GM19193 (cell line): ENCODE data around the gene FOXJ3.

Source experiments
- POLR2A ChIP-seq: IDR thresholded peaks from 4 replicates; pipeline ENCODE4 v1.6.1; 2011; ENCODE audit not compliant: insufficient read depth, insufficient read length; ENCODE audit errors: extremely low read depth

FOXJ3 gene

DNA sequence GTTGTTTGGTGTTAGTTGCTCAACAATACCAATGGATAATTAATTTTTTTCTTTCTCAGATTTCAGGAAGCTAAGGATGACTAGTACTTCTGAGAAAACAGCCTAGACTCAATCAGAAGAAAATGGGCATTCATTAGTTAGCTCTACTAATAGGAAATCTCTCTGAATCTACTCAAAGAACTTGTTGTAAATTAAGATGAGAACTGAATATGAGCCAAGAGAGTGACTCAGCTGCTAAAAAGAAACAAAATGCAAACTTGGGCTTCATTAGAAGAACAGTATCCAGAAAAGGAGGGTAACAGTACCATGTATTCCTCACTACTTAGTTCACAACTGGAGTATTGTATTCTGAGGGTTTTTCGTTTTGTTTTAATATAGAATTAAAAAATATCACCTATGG lies 12.5 kb downstream of the FOXJ3 start:
- TF ChIP-seq POLR2A = no peak

DNA sequence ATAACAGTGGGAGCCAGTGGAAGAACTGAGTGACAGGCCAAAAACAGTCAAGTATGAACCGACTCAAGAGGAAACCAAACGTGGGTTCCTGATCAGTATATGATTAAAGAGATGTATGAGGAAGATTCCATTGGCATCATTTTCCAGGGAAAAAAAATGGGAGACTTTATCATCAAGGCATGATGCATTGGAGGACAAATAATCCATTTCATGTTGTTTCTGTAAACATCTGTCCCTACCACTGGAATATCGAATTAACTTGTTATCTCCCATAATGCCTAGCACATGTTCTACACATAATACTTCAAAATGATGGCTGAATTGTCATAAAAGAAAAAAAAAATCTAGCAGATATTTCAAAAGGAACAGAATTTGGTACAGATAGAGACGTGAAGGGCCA lies 13.3 kb downstream of the FOXJ3 start:
- TF ChIP-seq POLR2A = no peak

DNA sequence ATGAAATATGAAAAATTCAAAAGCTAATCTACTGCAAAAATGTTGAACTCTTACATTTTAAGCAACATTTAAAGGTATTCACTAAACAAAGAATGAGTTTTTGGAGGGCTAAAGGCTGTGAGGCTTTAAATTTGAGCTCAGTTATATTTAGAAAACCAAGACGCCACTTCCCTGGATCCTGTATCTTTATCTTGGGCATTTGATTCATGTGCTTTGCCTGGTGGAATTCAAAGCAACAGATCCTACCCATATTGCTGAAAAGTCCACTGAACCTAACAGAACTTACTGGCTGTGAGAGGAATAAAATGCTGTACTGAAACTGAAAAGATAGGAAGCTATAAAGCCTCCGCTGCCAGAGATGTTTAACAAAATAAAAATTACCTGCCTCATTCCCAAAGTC lies 14.3 kb downstream of the FOXJ3 start:
- TF ChIP-seq POLR2A = no peak

GRCh38 chr1:42319871-42320484 lies 15.1 kb downstream of the FOXJ3 start:
- TF ChIP-seq POLR2A = no peak

GRCh38 chr1:42319128-42319851 lies 15.7 kb downstream of the FOXJ3 start:
- no peak for TF ChIP-seq POLR2A

- no peak for TF ChIP-seq POLR2A
These were observed 16.4 kb downstream of the FOXJ3 start for GRCh38 chr1:42318601-42319000.

GRCh38 chr1:42317308-42317707 lies 17.7 kb downstream of the FOXJ3 start:
- no peak for TF ChIP-seq POLR2A

DNA sequence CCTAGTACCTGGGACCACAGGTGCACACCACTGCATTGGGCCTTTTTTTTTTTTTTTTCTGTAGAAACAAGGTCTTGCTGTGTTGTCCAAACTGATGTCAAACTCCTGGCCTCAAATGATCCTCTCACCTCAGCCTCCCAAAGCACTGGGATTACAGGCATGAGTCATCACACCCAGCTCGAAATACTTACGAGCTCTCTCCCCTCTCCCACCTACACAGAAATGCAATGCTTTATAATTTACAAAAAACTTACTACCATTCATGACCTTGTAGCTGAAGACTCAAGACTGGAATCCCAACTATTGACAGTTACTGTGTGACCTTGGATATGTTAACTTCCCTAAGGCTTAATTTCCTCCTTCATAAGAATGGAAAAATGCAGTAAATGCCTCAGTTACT lies 18.7 kb downstream of the FOXJ3 start:
- no peak for TF ChIP-seq POLR2A

GRCh38 chr1:42315500-42315899 lies 19.5 kb downstream of the FOXJ3 start:
- TF ChIP-seq POLR2A = no peak

GRCh38 chr1:42313970-42314369 lies 21.1 kb downstream of the FOXJ3 start:
- no peak for TF ChIP-seq POLR2A

DNA sequence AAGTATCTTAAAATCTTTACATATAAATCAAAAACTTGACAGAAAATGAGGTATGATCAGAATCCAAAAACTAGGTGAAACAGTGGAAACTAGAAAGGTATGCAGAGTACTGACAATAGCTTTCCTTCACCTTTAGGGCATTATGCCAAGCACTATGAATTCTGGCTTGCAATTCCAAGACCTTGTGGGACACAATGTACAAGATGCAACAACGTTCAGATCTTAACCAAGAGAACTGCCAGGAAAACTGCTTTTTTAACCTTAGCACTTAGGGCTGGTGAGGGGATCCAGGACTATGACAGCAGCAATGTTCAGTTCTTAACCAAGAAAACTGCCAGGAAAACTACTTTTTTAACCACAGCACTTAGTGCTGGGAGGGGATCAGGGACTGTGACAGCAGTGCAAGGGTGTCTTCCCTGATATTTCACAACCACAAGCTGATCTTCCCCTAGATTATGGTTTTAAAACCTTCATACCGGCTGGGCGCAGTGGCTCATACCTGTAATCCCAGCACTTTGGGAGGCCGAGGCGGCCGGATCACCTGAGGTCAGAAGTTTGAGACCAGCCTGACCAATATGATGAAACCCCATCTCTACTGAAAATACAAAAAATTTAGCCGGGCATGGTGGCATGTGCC lies 22.3 kb downstream of the FOXJ3 start:
- no peak for TF ChIP-seq POLR2A

- no peak for TF ChIP-seq POLR2A
These were observed 23.1 kb downstream of the FOXJ3 start for GRCh38 chr1:42311897-42312296.

- TF ChIP-seq POLR2A = no peak
These were observed 23.9 kb downstream of the FOXJ3 start for GRCh38 chr1:42311138-42311537.

DNA sequence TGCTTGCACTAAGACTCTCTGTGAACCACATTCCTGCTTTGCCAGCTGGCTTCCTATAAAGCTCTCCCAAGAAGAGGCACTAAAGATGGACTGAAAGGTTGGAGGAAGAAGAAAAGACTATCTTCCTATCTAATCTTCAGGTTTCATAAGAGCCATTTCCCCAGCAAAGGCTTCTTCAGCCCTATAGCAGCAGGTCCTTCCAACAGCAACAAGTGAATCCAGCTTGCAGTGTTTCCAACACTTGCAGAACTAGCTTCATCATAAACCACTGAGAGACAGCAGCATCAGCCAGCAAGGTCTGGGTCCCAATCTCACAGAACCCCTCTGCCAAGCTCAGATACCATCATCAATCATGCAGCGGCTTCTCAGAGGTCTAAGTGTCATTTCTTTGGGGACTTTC lies 28.1 kb downstream of the FOXJ3 start:
- TF ChIP-seq POLR2A = no peak

DNA sequence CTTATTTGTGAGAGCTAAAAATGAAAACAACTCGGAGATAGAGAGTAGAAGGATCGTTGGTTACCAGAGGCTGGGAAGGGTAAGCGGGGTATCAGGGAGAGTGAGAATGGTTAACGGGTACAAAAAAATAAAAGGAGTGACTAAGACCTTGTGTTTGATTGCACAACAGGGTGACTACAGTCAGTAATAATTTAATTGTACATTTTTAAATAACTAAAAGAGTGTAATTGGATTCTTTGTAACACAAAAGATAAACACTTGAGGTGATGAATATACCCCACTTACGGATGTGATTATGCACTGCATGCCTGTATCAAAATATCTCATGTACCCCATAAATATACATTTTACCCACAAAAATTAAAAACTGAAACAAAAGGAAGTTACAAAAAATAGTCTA lies 29.4 kb downstream of the FOXJ3 start:
- TF ChIP-seq POLR2A = no peak

GRCh38 chr1:42302034-42302433 lies 33.0 kb downstream of the FOXJ3 start:
- TF ChIP-seq POLR2A = no peak
